Measurements from ENCODE around the gene MS4A10. TPM values are rescaled to one million over a fixed set of nuclear protein-coding genes. Genes with fewer than 3 reads are reported as not detected.

Gene MS4A10
- total RNA-seq, 1 donor from 2014 or later = not detected

GRCh38 chr11:60785806-60786361, 751 bp downstream of the MS4A10 start:
- DNase-seq (ENCODE audit: low spot score in 2 of 2) (peak in 1 of 2 donors; percentile 41), FAIRE-seq (no peak)

DNA sequence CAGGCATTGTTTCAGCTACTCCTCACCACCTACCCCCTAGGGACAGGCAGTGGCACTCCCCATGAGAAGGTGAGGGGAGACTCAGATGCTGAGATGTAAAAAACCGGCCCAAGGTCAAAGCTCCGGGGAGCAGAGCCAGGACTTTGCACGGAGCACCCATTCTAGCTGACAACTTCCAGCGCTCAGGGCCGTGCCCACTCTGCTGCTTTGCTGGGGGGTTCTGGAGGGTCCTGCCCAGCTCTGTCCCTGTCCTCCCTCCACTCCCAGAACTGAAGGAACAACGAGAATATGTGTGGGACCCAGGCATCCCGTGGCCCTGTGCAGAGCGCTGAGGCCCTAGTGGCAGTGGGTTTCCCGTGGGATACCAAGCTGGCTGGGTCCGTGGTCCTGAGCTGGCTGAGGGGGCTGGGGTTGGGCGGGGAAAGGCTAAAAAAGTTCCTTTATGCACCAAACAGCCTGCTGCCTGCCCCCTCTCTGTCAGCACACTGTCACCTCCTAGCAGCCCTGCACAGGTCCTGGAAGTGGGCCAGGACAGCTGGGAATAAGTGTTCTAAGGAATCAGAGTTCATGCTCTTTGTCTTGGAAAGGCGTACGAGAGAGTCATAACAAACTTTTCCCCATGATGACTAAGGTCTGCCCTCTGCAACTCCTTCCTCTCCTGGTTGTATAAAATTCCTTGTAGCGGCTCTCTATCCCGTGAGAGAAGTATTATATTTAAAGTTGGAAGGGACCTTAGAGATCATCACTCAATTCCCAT, 1.9 kb downstream of the MS4A10 start:
- DNase-seq (ENCODE audit: low spot score in 2 of 2) (peak in 1 of 2 donors; percentile 46), FAIRE-seq (no peak)

- DNase-seq (ENCODE audit: low spot score in 2 of 2) (no peak), FAIRE-seq (no peak)
These were observed 3.4 kb downstream of the MS4A10 start for GRCh38 chr11:60788401-60789125.

GRCh38 chr11:60790726-60791125, 5.6 kb downstream of the MS4A10 start:
- no peak for DNase-seq (ENCODE audit: low spot score in 2 of 2)
- FAIRE-seq = no peak

- DNase-seq (ENCODE audit: low spot score in 2 of 2) (no peak), FAIRE-seq (no peak)
These were observed 6.2 kb downstream of the MS4A10 start for GRCh38 chr11:60791153-60791933.

DNA sequence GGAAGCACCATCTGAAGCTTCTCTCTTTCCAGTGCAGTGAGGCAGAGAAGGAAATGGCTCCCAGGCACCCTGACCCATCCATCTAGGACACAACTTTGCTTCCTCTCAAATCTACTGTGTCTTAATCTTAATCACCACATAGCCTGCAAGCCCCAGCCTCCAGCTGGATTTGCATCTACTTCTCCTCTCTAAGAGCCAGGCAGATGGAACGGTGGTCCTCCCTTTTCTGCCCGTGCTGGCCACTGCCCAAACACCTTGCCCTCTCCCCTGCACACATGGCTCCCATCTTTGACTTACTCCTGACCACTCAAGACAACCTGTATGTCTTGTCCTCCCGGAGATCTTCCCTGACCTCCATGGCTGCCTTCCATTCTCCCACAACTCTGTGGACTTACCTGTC, 7.4 kb downstream of the MS4A10 start:
- DNase-seq (ENCODE audit: low spot score in 2 of 2) (no peak), FAIRE-seq (no peak)

DNA sequence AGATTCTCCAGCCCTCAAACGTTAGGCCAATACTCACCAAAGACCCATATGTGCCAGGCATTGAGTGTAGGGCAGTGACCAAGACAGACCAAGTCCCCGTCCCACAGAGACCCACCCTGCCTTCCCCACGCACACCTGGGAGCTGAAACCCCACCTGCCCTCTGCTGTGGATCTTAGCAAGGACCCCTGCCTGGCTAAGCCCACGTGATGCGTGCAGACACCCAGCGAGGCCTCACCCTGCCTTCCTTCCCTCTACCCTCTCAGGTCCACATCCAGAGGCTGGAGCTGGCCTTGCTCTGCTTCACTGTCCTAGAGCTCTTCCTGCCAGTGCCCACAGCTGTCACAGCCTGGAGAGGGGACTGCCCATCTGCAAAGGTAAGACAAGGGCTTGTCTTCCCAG, 10.2 kb downstream of the MS4A10 start:
- FAIRE-seq = no peak
- DNase-seq (ENCODE audit: low spot score in 2 of 2) = no peak

DNA sequence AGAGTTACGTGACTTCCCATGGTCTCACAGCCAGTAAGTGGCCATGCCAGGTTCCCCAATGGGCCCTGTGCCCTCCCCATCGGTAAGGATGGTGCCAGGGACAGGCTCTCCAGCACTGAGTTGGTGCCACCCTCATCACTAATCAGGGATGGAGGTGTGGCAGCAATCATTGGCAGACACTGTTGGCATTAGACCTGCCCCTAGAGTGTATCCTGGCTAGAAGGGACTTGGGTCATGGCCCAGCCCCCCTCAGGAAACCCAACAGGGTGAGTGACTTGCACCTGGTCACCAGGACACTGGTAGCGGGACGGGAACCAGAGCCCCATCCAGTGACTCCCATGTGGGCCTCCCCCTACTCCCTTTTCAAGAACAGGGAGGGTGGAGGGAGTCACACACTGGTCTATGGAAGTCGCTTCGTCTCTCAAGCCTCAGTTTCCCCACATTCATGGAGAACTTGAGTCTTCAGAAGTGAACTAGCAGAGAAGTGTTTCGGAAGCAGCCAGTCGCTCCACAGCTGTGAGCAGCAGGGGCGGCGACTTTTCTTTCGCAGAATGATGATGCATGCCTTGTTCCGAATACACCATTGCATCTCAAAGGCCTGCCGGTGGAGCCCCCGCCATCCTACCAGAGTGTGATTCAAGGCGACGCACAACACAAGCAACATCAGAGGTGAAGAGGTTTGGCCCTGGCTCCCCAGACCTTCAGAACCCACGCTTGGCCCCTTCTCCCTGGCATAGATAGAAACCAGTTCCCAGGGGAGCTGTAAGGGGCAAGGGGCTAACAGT, 12.9 kb downstream of the MS4A10 start:
- DNase-seq (ENCODE audit: low spot score in 2 of 2) (no peak), FAIRE-seq (no peak)

DNA sequence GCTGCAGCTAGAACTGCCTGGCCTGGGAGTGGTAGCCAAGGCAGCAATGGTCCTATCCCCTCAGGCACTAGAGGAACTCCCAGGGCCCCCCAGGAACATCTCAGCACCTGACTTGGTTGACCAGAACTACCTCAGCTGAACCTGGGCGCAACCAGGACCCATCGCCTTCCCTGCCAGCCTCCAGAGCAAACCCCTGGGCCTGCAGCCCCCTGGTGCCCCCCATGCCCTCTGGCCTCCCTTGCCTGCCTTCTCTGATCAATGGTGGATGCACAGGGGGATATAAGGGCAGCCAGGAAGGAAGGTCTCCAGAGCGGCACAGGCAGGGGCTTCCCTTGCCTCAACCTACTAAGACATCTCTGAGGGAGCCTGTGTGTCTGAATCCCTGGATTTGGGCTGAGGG, 13.5 kb downstream of the MS4A10 start:
- DNase-seq (ENCODE audit: low spot score in 2 of 2) (no peak), FAIRE-seq (no peak)

GRCh38 chr11:60801194-60801593, 16.1 kb downstream of the MS4A10 start:
- FAIRE-seq (no peak), DNase-seq (ENCODE audit: low spot score in 2 of 2) (no peak)

GRCh38 chr11:60803273-60803936, 18.3 kb downstream of the MS4A10 start:
- DNase-seq (ENCODE audit: low spot score in 2 of 2) (no peak), FAIRE-seq (no peak)

- no peak for DNase-seq (ENCODE audit: low spot score in 2 of 2)
These were observed 24.1 kb downstream of the MS4A10 start for GRCh38 chr11:60809249-60809648.

DNA sequence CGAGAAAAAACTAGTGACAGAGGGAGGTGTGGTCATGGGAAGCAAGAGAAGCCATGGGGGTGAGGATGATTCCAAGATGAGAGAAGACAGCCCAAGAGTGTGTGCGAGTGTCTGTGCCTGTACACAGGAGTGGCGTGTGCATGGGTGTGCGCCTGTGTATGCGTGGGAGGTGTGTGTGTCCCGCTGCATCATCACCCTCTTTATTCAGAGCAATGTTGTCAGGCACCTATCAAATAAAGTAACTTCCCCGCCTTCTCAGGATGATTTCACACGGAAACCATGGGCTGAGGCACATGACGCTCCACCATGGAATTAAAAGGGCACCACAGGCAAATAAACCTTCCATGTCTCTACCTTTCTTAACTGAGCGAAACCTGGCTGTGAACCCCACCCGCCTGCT, 24.6 kb downstream of the MS4A10 start:
- FAIRE-seq = no peak

More at GRCh38 chr11:60809249-60809648, 24.1 kb downstream of the MS4A10 start:
- FAIRE-seq = no peak

GRCh38 chr11:60810151-60810550, 25.0 kb downstream of the MS4A10 start:
- FAIRE-seq = no peak
- no peak for DNase-seq (ENCODE audit: low spot score in 2 of 2)

More for the DNA sequence above, 24.6 kb downstream of the MS4A10 start:
- DNase-seq (ENCODE audit: low spot score in 2 of 2) = no peak

DNA sequence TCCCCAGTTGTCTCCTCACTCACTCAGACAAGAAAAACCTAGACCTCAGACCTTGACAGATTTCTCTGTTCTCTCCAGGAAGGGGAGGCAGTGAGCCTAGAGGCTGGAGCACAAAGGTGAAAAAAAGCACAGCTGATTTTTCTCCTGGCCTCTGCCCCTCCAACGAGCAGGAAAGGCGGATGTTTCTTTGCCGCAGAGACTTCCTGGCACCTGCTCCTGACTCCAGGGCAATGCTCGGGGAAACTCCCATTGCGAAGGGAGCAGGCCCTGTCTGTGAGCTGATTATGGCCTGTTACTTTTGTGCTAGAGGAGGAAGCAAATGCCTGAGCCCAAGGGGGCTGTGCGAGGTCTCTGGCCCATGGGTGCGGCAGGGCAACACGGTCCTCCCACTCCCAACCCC, 25.4 kb downstream of the MS4A10 start:
- DNase-seq (ENCODE audit: low spot score in 2 of 2) (no peak), FAIRE-seq (no peak)

DNA sequence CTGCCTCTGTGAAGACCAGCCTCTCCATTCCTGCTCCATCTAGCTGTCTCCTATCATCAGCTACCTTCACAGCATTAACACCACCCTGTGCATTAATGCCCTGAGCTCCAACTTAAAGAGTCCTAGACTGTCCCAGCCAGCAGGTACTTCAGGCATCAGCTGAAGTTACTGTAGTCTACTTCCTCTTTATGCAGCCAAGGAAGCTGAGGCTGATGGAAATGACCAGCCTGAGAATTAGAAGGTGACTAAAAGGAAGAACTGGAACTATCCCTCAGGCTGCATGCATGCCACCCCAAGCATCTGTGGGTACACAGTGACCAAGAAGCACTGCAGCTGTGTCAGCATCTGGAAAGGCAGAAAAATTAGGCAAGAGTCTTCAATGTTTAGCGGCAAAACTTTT, 28.2 kb downstream of the MS4A10 start:
- FAIRE-seq (no peak), DNase-seq (ENCODE audit: low spot score in 2 of 2) (no peak)

DNA sequence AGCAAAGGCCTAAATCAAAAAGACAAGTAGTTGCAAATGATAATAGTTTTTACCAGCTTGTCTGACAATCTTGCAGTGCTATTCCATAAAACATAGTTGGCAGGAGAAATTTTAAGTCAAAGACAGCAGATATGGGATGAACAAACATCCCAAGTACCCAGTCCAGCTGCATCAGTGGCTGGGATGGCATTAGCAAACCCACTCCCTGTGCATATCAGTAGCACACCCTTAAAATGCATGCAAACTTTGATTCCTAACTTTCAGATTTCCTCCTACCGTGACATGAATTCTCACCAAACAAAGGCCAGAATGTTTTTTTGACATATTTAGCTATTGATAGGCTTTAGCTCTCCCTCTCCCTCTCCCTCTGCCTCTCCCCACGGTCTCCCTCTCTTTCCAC, 29.0 kb downstream of the MS4A10 start:
- FAIRE-seq (no peak), DNase-seq (ENCODE audit: low spot score in 2 of 2) (no peak)

DNA sequence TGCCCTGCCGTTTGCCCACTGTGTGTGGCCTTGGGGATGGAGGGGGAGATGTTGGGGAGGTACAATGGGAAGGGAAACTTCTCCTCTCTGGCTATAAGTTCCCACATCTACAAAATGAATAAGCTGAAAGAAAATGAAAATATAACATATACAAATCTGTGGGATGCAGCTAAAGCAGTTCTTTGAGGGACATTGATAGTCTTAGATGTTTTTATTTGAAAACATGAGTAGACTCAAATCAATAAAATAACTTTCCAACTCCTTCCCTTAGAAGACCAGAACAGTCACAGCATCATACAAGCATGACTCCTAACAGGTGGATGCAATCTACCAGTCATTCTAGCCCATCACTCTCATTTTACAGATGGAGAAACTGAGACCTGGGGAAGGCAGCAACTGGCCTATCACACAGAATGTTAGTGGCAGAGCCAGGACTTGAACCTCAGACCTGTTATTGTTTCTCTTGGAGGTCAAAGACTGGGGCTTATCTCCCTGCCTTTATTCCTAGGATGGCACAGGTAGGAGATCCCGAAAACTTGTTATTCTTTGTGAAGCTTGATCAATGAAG, 31.5 kb downstream of the MS4A10 start:
- FAIRE-seq (no peak), DNase-seq (ENCODE audit: low spot score in 2 of 2) (no peak)

DNA sequence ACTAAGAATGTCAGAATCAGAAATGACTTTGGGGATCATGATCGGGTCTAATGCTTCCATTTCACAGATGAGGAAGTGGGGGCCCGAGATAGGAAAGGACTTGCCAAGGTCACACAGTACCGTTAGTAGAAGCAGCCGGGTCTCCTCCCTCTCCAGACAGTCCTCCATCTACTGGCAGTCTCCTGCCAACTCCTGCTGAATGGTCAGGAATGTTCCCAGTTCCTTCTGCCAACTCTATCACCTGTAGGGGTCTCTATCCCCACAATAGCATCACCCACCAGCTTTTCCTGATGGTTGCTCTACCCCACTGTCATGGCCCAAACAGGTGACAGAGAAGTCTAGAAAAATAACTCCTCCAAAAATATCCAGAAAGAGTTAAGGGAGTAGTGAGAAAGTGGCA, 32.9 kb downstream of the MS4A10 start:
- DNase-seq (ENCODE audit: low spot score in 2 of 2) (no peak), FAIRE-seq (no peak)

Measured in frontal cortex (tissue), 4 donors.